Spleen (tissue), 11 donors: ENCODE data around the gene CTAG1B. TPM values are rescaled to one million over a fixed set of nuclear protein-coding genes. Genes with fewer than 3 reads are reported as not detected.

Experiments used
- DNase-seq: peaks from one replicate; pipeline ENCODE4 v3.0.0-alpha.2; 2020
- H3K27ac ChIP-seq, 8 donors: fragments of 200-600 bp; sonication (generic) in 7 of 8; 1 replicate in 4 of 8; 2 replicates in 4 of 8; pipeline versions ENCODE4 v1.5.0 to v1.8.0; 2016 to 2021; ENCODE audit warnings: inconsistent platforms in 4 of 8, mild to moderate bottlenecking in 4 of 8, moderate library complexity in 1 of 8
- H3K27me3 ChIP-seq, 7 donors: fragments of 200-600 bp; sonication (generic) in 6 of 7; replicated peaks in 1 of 7; 1 replicate in 4 of 7; 2 replicates in 3 of 7; pipeline versions ENCODE4 v1.5.0 to v1.8.0; 2016 to 2021; ENCODE audit warnings: inconsistent platforms in 3 of 7, mild to moderate bottlenecking in 1 of 7
- H3K36me3 ChIP-seq, 6 donors: fragments of 200-600 bp; sonication (generic) in 5 of 6; 1 replicate in 4 of 6; 2 replicates in 2 of 6; pipeline versions ENCODE4 v1.5.0 to v1.8.0; 2016 to 2021; ENCODE audit warnings: inconsistent platforms in 2 of 6
- H3K4me1 ChIP-seq, 6 donors: fragments of 200-600 bp; sonication (generic) in 5 of 6; 1 replicate in 3 of 6; 2 replicates in 3 of 6; pipeline versions ENCODE4 v1.5.0 to v1.8.0; 2016 to 2021; ENCODE audit warnings: inconsistent platforms in 3 of 6
- H3K4me3 ChIP-seq, 8 donors: fragments of 200-600 bp; sonication (generic) in 7 of 8; 1 replicate in 4 of 8; 2 replicates in 4 of 8; pipeline versions ENCODE4 v1.5.0 to v1.8.0; 2016 to 2021; ENCODE audit warnings: inconsistent platforms in 4 of 8, mild to moderate bottlenecking in 4 of 8, moderate library complexity in 2 of 8
- H3K9me3 ChIP-seq, 8 donors: fragments of 200-600 bp; sonication (generic) in 7 of 8; 1 replicate in 4 of 8; 2 replicates in 4 of 8; pipeline versions ENCODE4 v1.5.0 to v1.8.0; 2016 to 2021; ENCODE audit warnings: inconsistent platforms in 4 of 8
- CTCF ChIP-seq, 11 experiments: fragments of 200-600 bp in 7 of 11; fragments of 450-650 bp in 4 of 11; sonication (generic) in 4 of 11; IDR thresholded peaks in 8 of 11; conservative IDR thresholded peaks in 3 of 11; 1 replicate in 7 of 11; 2 replicates in 4 of 11; pipeline versions ENCODE4 v1.4.0 to v1.8.0; 2016 to 2021; ENCODE audit warnings: antibody characterized with exemption in 11 of 11, inconsistent platforms in 4 of 11, mild to moderate bottlenecking in 1 of 11
- POLR2A ChIP-seq, 3 donors: fragments of 450-650 bp; IDR thresholded peaks; one replicate each; pipeline ENCODE4 v1.5.1; 2017; ENCODE audit warnings: antibody characterized with exemption in 3 of 3, mild to moderate bottlenecking in 1 of 3
- POLR2AphosphoS5 ChIP-seq, 3 donors: sonication (generic); formaldehyde crosslinking; IDR thresholded peaks; one replicate each; pipeline ENCODE4 v1.5.1; 2017; ENCODE audit warnings: antibody characterized with exemption in 3 of 3
- WGBS, 5 donors: extraction: QIAGEN DNeasy Blood & Tissue Kit in 3 of 5; methylation state at CpG; one replicate each; pipeline versions ENCODE4 v1.1.5 to v1.1.7; 2013 to 2018; 5-methylcytosine and 5-hydroxymethylcytosine counted together
- intact Hi-C: fragments of 100-400 bp; cut with DNase I; formaldehyde crosslinking; loops from one replicate; pipeline ENCODE4 v1.15.0; 2023; ENCODE audit warnings: low total_unique reads
- polyA plus RNA-seq, 3 donors: library from polyadenylated mRNA; stranded (reverse); fragments of 200-250 nt; gene quantifications; one replicate each; pipeline ENCODE4 v1.2.1, GENCODE V29; 2013
- total RNA-seq, 7 donors: library from RNA; depleted of rRNA in 3 of 7; stranded (reverse); fragments of >200 nt in 3 of 7; fragmentation: NEBNext Ultra II Directional in 4 of 7; extraction: Animal tissue kit (Norgen Biotek cat#: 25700) in 4 of 7; gene quantifications; one replicate each; pipeline versions ENCODE4 v1.1.0 to v1.2.1, GENCODE V29; 2016 to 2021
- donor health status: healthy with polysubstance abuse.
- donor health status: DM: no; HTN: no; CAD: no; lungs with moderate emphysema.
- donor health status: DM: no; HTN: no; CAD: no.
- donor health status: Bipolar disorder and iron deficiency.
- donor health status: healthy.
- donor health status: DM: no; HTN: no; CAD: no.
- donor health status: DM: yes; HTN: yes; CAD: no.

The CTAG1B gene
- total and polyA plus RNA-seq, 10 donors, result not detected

- H3K4me1 ChIP-seq, result peaks cover 0 to 4% (median 0%) of the 10 kb centered on the region in 6 donors
- no peaks in the 10 kb centered on the region for H3K36me3 ChIP-seq
- 93 to 97% (median 95%) methylated on average over 6 to 12 of the region's 12 CpGs for WGBS, 5 donors
- TF ChIP-seq POLR2A (IDR thresholded peaks at IDR 0.05) (no peak), CTCF (IDR thresholded peaks at IDR 0.05 in 8 of 11, conservative IDR thresholded peaks at IDR 0.05 in 3 of 11) (no peak), POLR2AphosphoS5 (IDR thresholded peaks at IDR 0.05) (no peak)
- no peak overlapping the region for H3K4me3 ChIP-seq
- peaks cover 0 to 8% (median 0%) of the 10 kb centered on the region in 8 donors for H3K9me3 ChIP-seq
- no peaks in the 10 kb centered on the region for H3K27me3 ChIP-seq
- no peak for DNase-seq
- H3K27ac ChIP-seq, result no peak overlapping the region
- intact Hi-C loops, result no loop called here
Observed at GRCh38 chrX:154658187-154658586, 39.1 kb upstream of the CTAG1B start.

GRCh38 chrX:154657226-154657805 lies 38.2 kb upstream of the CTAG1B start:
- H3K9me3 ChIP-seq, result no peaks in the 10 kb centered on the region
- no peak overlapping the region for H3K27ac ChIP-seq
- intact Hi-C loops, result no loop called here
- no peaks in the 10 kb centered on the region for H3K36me3 ChIP-seq
- no peaks in the 10 kb centered on the region for H3K27me3 ChIP-seq
- peaks cover 0 to 4% (median 0%) of the 10 kb centered on the region in 6 donors for H3K4me1 ChIP-seq
- no peak overlapping the region for H3K4me3 ChIP-seq
- TF ChIP-seq POLR2AphosphoS5 (IDR thresholded peaks at IDR 0.05) (no peak), POLR2A (IDR thresholded peaks at IDR 0.05) (no peak), CTCF (IDR thresholded peaks at IDR 0.05 in 8 of 11, conservative IDR thresholded peaks at IDR 0.05 in 3 of 11) (no peak)
- DNase-seq, result no peak
- WGBS, 5 donors, result 90 to 97% (median 95%) methylated on average over 15 of the region's 15 CpGs

- no peaks in the 10 kb centered on the region for H3K4me1 ChIP-seq
- no peaks in the 10 kb centered on the region for H3K27me3 ChIP-seq
- TF ChIP-seq POLR2A (IDR thresholded peaks at IDR 0.05), result no peak
- no peak for TF ChIP-seq POLR2AphosphoS5 (IDR thresholded peaks at IDR 0.05)
- TF ChIP-seq CTCF (IDR thresholded peaks at IDR 0.05 in 8 of 11, conservative IDR thresholded peaks at IDR 0.05 in 3 of 11), result no peak
- intact Hi-C loops, result no loop called here
- H3K36me3 ChIP-seq, result no peaks in the 10 kb centered on the region
- 80 to 97% (median 90%) methylated on average over 10 to 11 of the region's 11 CpGs for WGBS, 5 donors
- no peak overlapping the region for H3K4me3 ChIP-seq
- DNase-seq, result peak; percentile 63
- no peak overlapping the region for H3K27ac ChIP-seq
- no peaks in the 10 kb centered on the region for H3K9me3 ChIP-seq
Observed at GRCh38 chrX:154655786-154656185, 36.7 kb upstream of the CTAG1B start.

- Histone ChIP-seq H3K9me3 (no peaks in the 10 kb centered on the region), H3K4me1 (no peaks in the 10 kb centered on the region), H3K36me3 (no peaks in the 10 kb centered on the region), H3K4me3 (no peak overlapping the region), H3K27ac (no peak overlapping the region), H3K27me3 (no peaks in the 10 kb centered on the region)
- DNase-seq, result no peak
- TF ChIP-seq CTCF (IDR thresholded peaks at IDR 0.05 in 8 of 11, conservative IDR thresholded peaks at IDR 0.05 in 3 of 11), result no peak
- intact Hi-C loops, result no loop called here
- 76 to 86% (median 80%) methylated on average over 5 to 6 of the region's 6 CpGs for WGBS, 5 donors
Observed at GRCh38 chrX:154655346-154655745, 36.3 kb upstream of the CTAG1B start.
